GM19438 (cell line): ENCODE measurements around the gene SH3BP2.

Experiments used
- ATAC-seq: cut with Tn5 transposase; IDR thresholded peaks from one replicate; pipeline ENCODE4 v1.9.1; 2021; ENCODE audit warnings: low read depth; ENCODE audit not compliant: unreplicated experiment

Gene SH3BP2

GRCh38 chr4:2830632-2831610 lies 38.0 kb downstream of the SH3BP2 start:
- no peak for ATAC-seq

- ATAC-seq, result no peak
Observed at GRCh38 chr4:2831611-2832308, 38.9 kb downstream of the SH3BP2 start.

- ATAC-seq, result peak; percentile 60
Observed at GRCh38 chr4:2832309-2832980, 39.6 kb downstream of the SH3BP2 start.

GRCh38 chr4:2832981-2833670 lies 40.2 kb downstream of the SH3BP2 start:
- ATAC-seq, result no peak

GRCh38 chr4:2833671-2834000 lies 40.8 kb downstream of the SH3BP2 start:
- no peak for ATAC-seq

GRCh38 chr4:2834001-2834921 lies 41.4 kb downstream of the SH3BP2 start:
- no peak for ATAC-seq

- no peak for ATAC-seq
Observed at GRCh38 chr4:2835978-2836377, 43.1 kb downstream of the SH3BP2 start.

- no peak for ATAC-seq
Observed at GRCh38 chr4:2836391-2836859, 43.5 kb downstream of the SH3BP2 start.

GRCh38 chr4:2837110-2837903 lies 44.4 kb downstream of the SH3BP2 start:
- ATAC-seq, result no peak

GRCh38 chr4:2837904-2838496 lies 45.1 kb downstream of the SH3BP2 start:
- no peak for ATAC-seq

- ATAC-seq, result no peak
Observed at GRCh38 chr4:2839060-2839459, 46.2 kb downstream of the SH3BP2 start.

GRCh38 chr4:2842687-2843262 lies 49.9 kb downstream of the SH3BP2 start:
- ATAC-seq, result no peak

GRCh38 chr4:2843263-2843940 lies 50.5 kb downstream of the SH3BP2 start, which contains the start of gene ADD1:
Gene ADD1, plus strand, starts transcription at chr4:2843844. Its CDS starts 32,072 bp downstream, at chr4:2875916.
- ATAC-seq, result peak; percentile 77

GRCh38 chr4:2843941-2844584 lies 51.2 kb downstream of the SH3BP2 start:
- peak; percentile 10 for ATAC-seq

GRCh38 chr4:2846172-2846571 lies 53.3 kb downstream of the SH3BP2 start:
- no peak for ATAC-seq

- no peak for ATAC-seq
Observed at GRCh38 chr4:2847302-2847871, 54.5 kb downstream of the SH3BP2 start.
